HEK293 (cell line): ENCODE data around the gene HAUS5.

Experiments used
- CTCF ChIA-PET: fragments of 350-600 bp; formaldehyde crosslinking; extraction: SDS; loops from one replicate; lab custom pipeline; 2021; ENCODE audit warnings: antibody characterized with exemption; lab: Yijun Ruan, JAX
- POLR2A ChIA-PET: fragments of 300-600 bp; formaldehyde crosslinking; extraction: SDS; loops from one replicate; lab custom pipeline; 2020; ENCODE audit warnings: antibody characterized with exemption, inconsistent platforms; lab: Yijun Ruan, JAX
- H3K27ac ChIP-seq: fragments of 200-500 bp; sonication (Bioruptor generic); 2 replicates; pipeline ENCODE4 v1.5.1; 2014; ENCODE audit warnings: low read depth, low read length, control low read depth, inconsistent platforms; ENCODE audit errors: extremely low read depth
- H3K36me3 ChIP-seq, 2 experiments: fragments of 200-500 bp in 1 of 2; sonication (Bioruptor generic) in 1 of 2; 1 replicate in 1 of 2; 2 replicates in 1 of 2; pipeline ENCODE4 v1.5.1; 2014 to 2017; ENCODE audit warnings: inconsistent platforms in 2 of 2, low read length in 2 of 2; ENCODE audit not compliant: control insufficient read depth in 2 of 2, insufficient read depth in 1 of 2
- H3K4me1 ChIP-seq: fragments of 200-500 bp; sonication (Bioruptor generic); 2 replicates; pipeline ENCODE4 v1.5.1; 2014; ENCODE audit warnings: mild to moderate bottlenecking, low read length, inconsistent platforms; ENCODE audit not compliant: control insufficient read depth, insufficient read depth
- H3K4me3 ChIP-seq: 2 replicates; pipeline ENCODE4 v1.5.1; 2011; ENCODE audit warnings: low read depth, mild to moderate bottlenecking, control low read depth, low read length, moderate library complexity
- H3K9me3 ChIP-seq: fragments of 200-500 bp; sonication (Bioruptor generic); 2 replicates; pipeline ENCODE4 v1.5.1; 2014; ENCODE audit warnings: low read depth, low read length, inconsistent platforms; ENCODE audit not compliant: control insufficient read depth, insufficient read depth
- GLI2 ChIP-seq: fragments of 450-650 bp; formaldehyde crosslinking; IDR thresholded peaks from 2 replicates; pipeline ENCODE4; 2017; ENCODE audit warnings: missing biosample characterization, missing genetic modification characterization, low read depth, borderline replicate concordance
- GLIS2 ChIP-seq: fragments of 450-650 bp; formaldehyde crosslinking; IDR thresholded peaks from 2 replicates; pipeline ENCODE4 v1.5.1; 2016; ENCODE audit warnings: missing biosample characterization, missing genetic modification characterization
- OSR2 ChIP-seq: fragments of 450-650 bp; formaldehyde crosslinking; IDR thresholded peaks from 2 replicates; pipeline ENCODE4 v1.5.1; 2016; ENCODE audit warnings: missing biosample characterization, missing genetic modification characterization
- ZBTB49 ChIP-seq: fragments of 450-650 bp; formaldehyde crosslinking; IDR thresholded peaks from 2 replicates; pipeline ENCODE4 v1.5.1; 2016; ENCODE audit warnings: missing biosample characterization, missing genetic modification characterization, low read depth
- ZNF132 ChIP-seq: fragments of 450-650 bp; formaldehyde crosslinking; IDR thresholded peaks from 2 replicates; pipeline ENCODE4 v1.5.1; 2017; ENCODE audit warnings: missing biosample characterization, missing genetic modification characterization, borderline replicate concordance
- ZNF148 ChIP-seq: fragments of 450-650 bp; formaldehyde crosslinking; IDR thresholded peaks from 2 replicates; pipeline ENCODE4 v1.5.0; 2017; ENCODE audit warnings: missing biosample characterization, missing genetic modification characterization, borderline replicate concordance
- ZNF248 ChIP-seq: fragments of 450-650 bp; formaldehyde crosslinking; IDR thresholded peaks from 2 replicates; pipeline ENCODE4 v1.5.1; 2017; ENCODE audit warnings: missing biosample characterization, missing genetic modification characterization
- ZNF26 ChIP-seq: fragments of 450-650 bp; formaldehyde crosslinking; IDR thresholded peaks from 2 replicates; pipeline ENCODE4 v1.5.1; 2016; ENCODE audit warnings: missing biosample characterization, missing genetic modification characterization
- ZNF292 ChIP-seq: fragments of 450-650 bp; formaldehyde crosslinking; IDR thresholded peaks from 2 replicates; pipeline ENCODE4 v1.5.1; 2016; ENCODE audit warnings: low read depth, missing biosample characterization, missing genetic modification characterization, borderline replicate concordance
- ZNF350 ChIP-seq: fragments of 450-650 bp; formaldehyde crosslinking; IDR thresholded peaks from 2 replicates; pipeline ENCODE4 v1.5.0; 2017; ENCODE audit warnings: missing biosample characterization, mild to moderate bottlenecking, missing genetic modification characterization
- ZNF362 ChIP-seq: fragments of 450-650 bp; formaldehyde crosslinking; IDR thresholded peaks from 2 replicates; pipeline ENCODE4 v1.5.1; 2016; ENCODE audit warnings: missing biosample characterization, missing genetic modification characterization
- ZNF433 ChIP-seq: fragments of 450-650 bp; formaldehyde crosslinking; IDR thresholded peaks from 2 replicates; pipeline ENCODE4 v1.5.1; 2016; ENCODE audit warnings: missing biosample characterization, missing genetic modification characterization, low read depth
- ZNF518A ChIP-seq: fragments of 450-650 bp; formaldehyde crosslinking; conservative IDR thresholded peaks from 2 replicates; pipeline ENCODE4 v1.5.1; 2016; ENCODE audit warnings: low read depth, missing biosample characterization, missing genetic modification characterization
- ZNF561 ChIP-seq: fragments of 450-650 bp; IDR thresholded peaks from 2 replicates; pipeline ENCODE4 v1.5.1; 2018; ENCODE audit warnings: missing biosample characterization, missing genetic modification characterization, borderline replicate concordance
- ZNF623 ChIP-seq: fragments of 450-650 bp; formaldehyde crosslinking; IDR thresholded peaks from 2 replicates; pipeline ENCODE4 v1.5.1; 2016; ENCODE audit warnings: missing biosample characterization, missing genetic modification characterization
- ZNF704 ChIP-seq: fragments of 450-650 bp; formaldehyde crosslinking; IDR thresholded peaks from 2 replicates; pipeline ENCODE4 v1.5.1; 2016; ENCODE audit warnings: missing biosample characterization, missing genetic modification characterization
- ZNF785 ChIP-seq: fragments of 450-650 bp; formaldehyde crosslinking; IDR thresholded peaks from 2 replicates; pipeline ENCODE4 v1.5.1; 2016; ENCODE audit warnings: missing biosample characterization, missing genetic modification characterization
- ZSCAN5A ChIP-seq: fragments of 450-650 bp; formaldehyde crosslinking; IDR thresholded peaks from 2 replicates; pipeline ENCODE4 v1.5.1; 2016; ENCODE audit warnings: missing biosample characterization, missing genetic modification characterization

HAUS5 gene

GRCh38 chr19:35644206-35644986 lies 31.9 kb downstream of the HAUS5 start (continued):
- peak; percentile 97 for TF ChIP-seq GLIS2 (tag by site-specific recombination)
- no peak for TF ChIP-seq OSR2
- TF ChIP-seq ZNF248 (tag by site-specific recombination), result no peak
- no peak for TF ChIP-seq ZNF292
- peak; percentile 70; the same call in 1 of the 2 replicates for TF ChIP-seq ZSCAN5A (tag by site-specific recombination)
- no peak for TF ChIP-seq ZNF350 (tag by site-specific recombination)
- TF ChIP-seq ZNF704, result no peak
- TF ChIP-seq ZNF132 (tag by site-specific recombination), result no peak
- no peak for TF ChIP-seq ZBTB49 (tag by site-specific recombination)
- TF ChIP-seq GLI2 (tag by site-specific recombination), result no peak
- TF ChIP-seq ZNF561 (tag by site-specific recombination), result 0 out of 2 replicates have a peak, but pooled peaks have one; percentile 8
- TF ChIP-seq ZNF433 (tag by site-specific recombination), result no peak
- no peak for TF ChIP-seq ZNF26 (tag by site-specific recombination)

- Histone ChIP-seq H3K9me3 (no peaks in the 10 kb centered on the region), H3K27ac (peak overlapping the region; percentile 91)
- no peak for TF ChIP-seq ZNF785
- no peak for TF ChIP-seq ZNF623
- TF ChIP-seq ZNF362 (tag by site-specific recombination), result no peak
- TF ChIP-seq ZNF518A (tag by site-specific recombination), result no peak
- TF ChIP-seq ZNF148 (tag by site-specific recombination), result no peak
Measured at GRCh38 chr19:35644987-35645679, 32.6 kb downstream of the HAUS5 start.

More at GRCh38 chr19:35644987-35645679, 32.6 kb downstream of the HAUS5 start:
- ChIA-PET CTCF (interaction anchor here (0.6 to 2.5 kb wide), 7 partner anchors 33 to 150 kb away, joined by 3 to 10 read pairs (median 3); partner anchors contain the start of gene HAUS5), POLR2A (interaction anchor here (0.5 to 3.8 kb wide), 27 partner anchors 8 to 470 kb away, joined by 3 to 42 read pairs (median 6); partner anchors contain the start of genes HAUS5, LIN37, POLR2I and PSENEN)
- Histone ChIP-seq H3K4me3 (no peak overlapping the region; the same call in 1 of the 2 replicates), H3K36me3 (peaks cover 3 to 11% of the 10 kb centered on the region in 2 experiments), H3K4me1 (peaks cover 33% of the 10 kb centered on the region)
